Ovary (tissue), 3 donors: ENCODE measurements around the gene EEFSEC.

Experiments
- CTCF ChIP-seq, 3 donors: fragments of 450-650 bp in 2 of 3; fragments of 200-600 bp in 1 of 3; IDR thresholded peaks; one replicate each; pipeline versions ENCODE4 v1.5.1 to v1.8.0; 2016 to 2022; ENCODE audit warnings: antibody characterized with exemption in 3 of 3, mild to moderate bottlenecking in 1 of 3
- POLR2A ChIP-seq: fragments of 450-650 bp; IDR thresholded peaks from one replicate; pipeline ENCODE4 v1.6.1; 2017; ENCODE audit warnings: antibody characterized with exemption, mild to moderate bottlenecking, moderate library complexity
- donor health status: DM: no; HTN: no; CAD: no.

- TF ChIP-seq CTCF (IDR thresholded peaks at IDR 0.05), result no peak
- TF ChIP-seq POLR2A, result no peak
These were observed 133.9 kb downstream of the EEFSEC start for GRCh38 chr3:128287216-128287615.
